Measurements from ENCODE around the gene SUV39H1. TPM values are rescaled to one million over a fixed set of nuclear protein-coding genes. Genes with fewer than 3 reads are reported as not detected.
A peak's percentile ranks its signal among the peaks of the same experiment; 100 is the strongest.

The SUV39H1 gene
- total RNA-seq, 4 donors from 2014 or later: 0.59 to 7.8 (median 3.8) TPM

DNA sequence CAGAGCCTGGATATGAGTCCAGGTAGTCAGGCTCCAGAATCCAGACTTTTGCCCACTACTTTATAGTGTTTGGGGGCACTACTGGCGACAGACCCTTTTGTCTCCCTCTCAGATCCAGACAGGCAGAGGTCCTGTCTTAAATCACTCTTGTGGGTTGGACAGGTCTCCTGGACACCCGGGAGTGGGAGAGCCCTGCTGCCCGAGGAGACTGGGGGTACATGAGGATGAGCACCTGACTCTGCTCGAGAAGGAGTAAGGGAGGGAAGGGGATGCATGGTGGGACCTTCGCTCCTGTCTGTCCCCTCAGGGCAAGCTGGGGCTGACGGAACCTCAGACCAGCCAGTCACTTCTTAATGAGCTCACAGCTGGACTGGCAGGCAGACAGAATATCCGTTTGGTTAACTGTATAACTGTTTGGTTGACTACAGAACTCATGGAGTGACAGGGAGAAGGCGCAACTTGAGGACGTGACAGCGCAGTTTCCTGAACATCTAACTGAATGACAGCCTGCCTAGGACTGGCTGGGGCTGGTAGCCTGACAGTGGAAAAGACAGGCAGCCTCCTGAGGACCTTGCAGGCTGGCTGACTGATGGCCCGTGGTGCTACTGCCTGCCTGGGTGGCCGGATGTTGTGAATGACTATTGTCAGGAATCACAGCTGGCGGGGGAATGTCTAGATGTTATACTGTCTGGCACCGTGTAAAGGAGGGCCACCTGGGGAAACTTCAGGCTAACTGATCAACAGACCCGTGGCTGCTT is 1.6 kb upstream of the SUV39H1 start:
- no peak overlapping the region for H3K4me3 ChIP-seq
- no peak overlapping the region for H3K27ac ChIP-seq
- intact Hi-C loops (cut with DNase I; ENCODE audit: low total_unique reads): no loop called here

DNA sequence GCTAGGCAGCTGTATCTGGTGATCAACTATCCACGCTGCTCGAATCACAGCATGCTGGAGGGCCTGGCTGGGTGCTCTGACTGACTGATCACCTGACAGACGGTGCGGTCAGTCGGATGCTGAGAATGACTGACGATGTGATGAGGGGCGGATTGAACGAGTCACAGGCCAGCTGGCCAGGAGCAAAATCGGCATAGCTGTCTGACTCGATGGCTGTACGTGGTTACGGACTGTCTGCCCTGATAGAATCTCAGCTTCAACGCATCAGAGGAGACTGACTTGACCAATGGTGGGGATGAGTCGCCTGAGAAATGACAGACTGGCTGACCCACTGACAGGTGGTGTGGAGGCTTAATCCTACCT is 1.0 kb upstream of the SUV39H1 start:
- Histone ChIP-seq H3K4me3 (peak overlapping the region in 1 of 2 donors; percentile 61), H3K27ac (peak overlapping the region; percentile 76 to 89)
- DNase-seq: no peak

More for the DNA sequence above, 1.6 kb upstream of the SUV39H1 start:
- DNase-seq: no peak
- Histone ChIP-seq H3K9me3 (no peaks in the 10 kb centered on the region), H3K27me3 (no peaks in the 10 kb centered on the region), H3K4me1 (no peaks in the 10 kb centered on the region), H3K36me3 (no peaks in the 10 kb centered on the region)
- TF ChIP-seq POLR2A (IDR thresholded peaks at IDR 0.05): no peak
- TF ChIP-seq, protein P1, sequence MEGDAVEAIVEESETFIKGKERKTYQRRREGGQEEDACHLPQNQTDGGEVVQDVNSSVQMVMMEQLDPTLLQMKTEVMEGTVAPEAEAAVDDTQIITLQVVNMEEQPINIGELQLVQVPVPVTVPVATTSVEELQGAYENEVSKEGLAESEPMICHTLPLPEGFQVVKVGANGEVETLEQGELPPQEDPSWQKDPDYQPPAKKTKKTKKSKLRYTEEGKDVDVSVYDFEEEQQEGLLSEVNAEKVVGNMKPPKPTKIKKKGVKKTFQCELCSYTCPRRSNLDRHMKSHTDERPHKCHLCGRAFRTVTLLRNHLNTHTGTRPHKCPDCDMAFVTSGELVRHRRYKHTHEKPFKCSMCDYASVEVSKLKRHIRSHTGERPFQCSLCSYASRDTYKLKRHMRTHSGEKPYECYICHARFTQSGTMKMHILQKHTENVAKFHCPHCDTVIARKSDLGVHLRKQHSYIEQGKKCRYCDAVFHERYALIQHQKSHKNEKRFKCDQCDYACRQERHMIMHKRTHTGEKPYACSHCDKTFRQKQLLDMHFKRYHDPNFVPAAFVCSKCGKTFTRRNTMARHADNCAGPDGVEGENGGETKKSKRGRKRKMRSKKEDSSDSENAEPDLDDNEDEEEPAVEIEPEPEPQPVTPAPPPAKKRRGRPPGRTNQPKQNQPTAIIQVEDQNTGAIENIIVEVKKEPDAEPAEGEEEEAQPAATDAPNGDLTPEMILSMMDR (IDR thresholded peaks at IDR 0.05): no peak

DNA sequence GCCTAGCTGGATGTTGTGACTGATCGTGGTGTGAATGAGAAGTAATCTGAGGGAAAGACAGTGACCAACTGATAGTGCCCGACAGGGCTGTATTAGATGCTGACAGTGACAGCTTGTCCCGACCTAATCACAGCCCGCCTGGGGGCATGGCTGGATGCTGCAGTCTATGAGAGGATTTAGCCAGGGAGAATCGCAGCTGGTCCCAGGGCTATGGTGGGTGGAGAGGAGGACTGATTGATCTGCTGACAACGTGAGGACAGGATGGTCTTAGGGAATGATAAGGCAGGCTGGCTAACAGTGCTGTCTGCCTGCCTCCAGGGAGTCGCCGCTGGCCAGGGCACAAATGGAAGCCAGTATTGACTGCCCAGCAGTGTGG is 621 bp upstream of the SUV39H1 start:
- Histone ChIP-seq H3K4me3 (peak overlapping the region; percentile 42 to 61), H3K4me1 (no peaks in the 10 kb centered on the region), H3K27ac (peak overlapping the region; percentile 76 to 89), H3K36me3 (no peaks in the 10 kb centered on the region), H3K27me3 (no peaks in the 10 kb centered on the region), H3K9me3 (no peaks in the 10 kb centered on the region)
- DNase-seq: no peak
- intact Hi-C loops (cut with DNase I; ENCODE audit: low total_unique reads): no loop called here
- TF ChIP-seq POLR2A (IDR thresholded peaks at IDR 0.05): no peak
- TF ChIP-seq, protein P1 (IDR thresholded peaks at IDR 0.05): no peak

More for the DNA sequence above, 1.0 kb upstream of the SUV39H1 start:
- Histone ChIP-seq H3K9me3 (no peaks in the 10 kb centered on the region), H3K27me3 (no peaks in the 10 kb centered on the region), H3K4me1 (no peaks in the 10 kb centered on the region), H3K36me3 (no peaks in the 10 kb centered on the region)
- TF ChIP-seq, protein P1 (IDR thresholded peaks at IDR 0.05): no peak
- TF ChIP-seq POLR2A (IDR thresholded peaks at IDR 0.05): no peak
- intact Hi-C loops (cut with DNase I; ENCODE audit: low total_unique reads): no loop called here

DNA sequence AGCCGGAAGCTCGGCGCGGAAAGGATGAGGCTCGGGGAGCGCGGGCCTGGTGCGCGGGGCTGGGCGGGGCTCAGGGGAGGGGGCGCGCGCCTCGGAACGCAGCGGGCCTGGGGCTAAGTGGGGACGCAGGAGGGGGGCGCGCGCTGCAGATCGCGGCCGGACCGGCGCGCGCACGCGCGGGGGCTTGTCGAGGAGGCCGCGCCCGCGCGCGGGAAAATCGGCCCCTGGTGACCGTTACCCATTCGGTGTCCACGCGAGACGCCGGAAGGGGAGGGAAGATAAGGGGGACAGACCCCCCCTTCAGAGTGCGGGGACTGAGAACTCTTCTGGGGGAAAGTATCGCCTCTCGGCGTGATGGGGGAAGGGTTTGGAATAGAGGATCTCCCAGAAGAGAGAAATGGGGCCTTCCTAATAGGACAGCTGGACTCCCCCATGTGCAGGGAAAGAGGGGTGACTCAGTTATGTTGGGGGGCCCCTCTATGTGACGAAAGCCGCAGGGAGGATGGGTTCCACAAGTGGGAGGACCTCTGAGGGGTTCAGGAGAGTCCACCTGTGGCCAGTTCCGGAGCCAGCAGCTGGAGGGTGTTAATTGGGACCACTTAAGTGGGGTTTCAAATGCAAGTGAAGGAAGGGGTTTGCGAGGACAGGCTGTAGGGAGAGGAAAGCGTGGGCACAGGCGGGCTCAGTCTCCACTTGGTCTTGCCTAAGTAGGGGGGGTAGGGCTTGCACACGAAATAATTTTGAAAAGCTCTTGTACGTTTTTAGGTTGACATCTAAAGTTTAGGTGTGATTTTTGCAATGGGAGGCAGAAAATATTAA is 584 bp downstream of the SUV39H1 start:
- H3K9me3 ChIP-seq: no peaks in the 10 kb centered on the region
- H3K27ac ChIP-seq: peak overlapping the region; percentile 76 to 89
- DNase-seq: peak; percentile 23 to 31
- intact Hi-C loops (cut with DNase I; ENCODE audit: low total_unique reads): no loop called here
- no peak for TF ChIP-seq POLR2A (IDR thresholded peaks at IDR 0.05)
- TF ChIP-seq, protein P1 (IDR thresholded peaks at IDR 0.05): no peak
- H3K36me3 ChIP-seq: no peaks in the 10 kb centered on the region
- H3K27me3 ChIP-seq: no peaks in the 10 kb centered on the region
- H3K4me1 ChIP-seq: no peaks in the 10 kb centered on the region
- peak overlapping the region; percentile 14 to 61 for H3K4me3 ChIP-seq

DNA sequence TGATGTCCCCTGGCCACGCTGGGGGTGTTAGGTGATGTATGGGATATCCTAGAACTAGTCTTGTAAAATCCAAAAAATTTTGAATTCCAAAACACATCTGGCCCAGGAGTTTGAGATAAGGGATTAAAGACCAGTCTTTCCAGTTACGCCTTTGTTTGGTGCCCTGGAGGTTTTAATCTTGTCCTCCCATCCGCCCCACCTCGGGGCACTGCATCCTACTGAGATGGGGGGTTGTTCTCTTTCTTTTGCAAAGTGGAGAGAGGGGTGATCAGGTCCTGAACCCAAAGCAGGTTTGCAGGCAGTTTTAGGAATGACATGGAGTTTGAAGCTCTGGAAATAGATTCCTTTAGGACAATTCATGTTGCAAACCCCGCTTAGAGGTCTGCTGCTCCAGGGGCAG is 1.8 kb downstream of the SUV39H1 start:
- no peak overlapping the region for H3K27ac ChIP-seq
- no peaks in the 10 kb centered on the region for H3K36me3 ChIP-seq
- no peak for TF ChIP-seq POLR2A (IDR thresholded peaks at IDR 0.05)
- TF ChIP-seq, protein P1 (IDR thresholded peaks at IDR 0.05): no peak
- H3K4me3 ChIP-seq: no peak overlapping the region
- no peaks in the 10 kb centered on the region for H3K27me3 ChIP-seq
- no peaks in the 10 kb centered on the region for H3K9me3 ChIP-seq
- intact Hi-C loops (cut with DNase I; ENCODE audit: low total_unique reads): no loop called here
- DNase-seq: no peak
- no peaks in the 10 kb centered on the region for H3K4me1 ChIP-seq

Measured in uterus (tissue), 4 donors.